GM23248 (cell line): ENCODE measurements around the gene WHRN. TPM values are rescaled to one million over a fixed set of nuclear protein-coding genes. Genes with fewer than 3 reads are reported as not detected.

Experiments used
- DNase-seq: peaks from one replicate; pipeline ENCODE4 v3.0.0-alpha.2; 2015
- H2AFZ ChIP-seq: fragments of 200-600 bp; sonication (generic); 2 replicates; pipeline ENCODE4 v1.6.1; 2016; ENCODE audit warnings: antibody characterized with exemption
- H3F3A ChIP-seq: fragments of 200-600 bp; sonication (generic); 2 replicates; pipeline ENCODE4 v1.6.1; 2016; ENCODE audit warnings: mild to moderate bottlenecking, antibody characterized with exemption, mixed run types; ENCODE audit not compliant: insufficient read depth
- H3K27ac ChIP-seq: fragments of 200-600 bp; sonication (generic); 2 replicates; pipeline ENCODE4 v1.5.1; 2016; ENCODE audit warnings: mild to moderate bottlenecking
- H3K27me3 ChIP-seq: fragments of 200-600 bp; sonication (generic); replicated peaks from 2 replicates; pipeline ENCODE4 v1.6.1; 2016; ENCODE audit warnings: mild to moderate bottlenecking; ENCODE audit not compliant: insufficient read depth
- H3K36me3 ChIP-seq: fragments of 200-600 bp; sonication (generic); 2 replicates; pipeline ENCODE4 v1.6.1; 2016; ENCODE audit warnings: low read depth, mild to moderate bottlenecking
- H3K4me1 ChIP-seq: fragments of 200-600 bp; sonication (generic); 2 replicates; pipeline ENCODE4 v1.6.1; 2016; ENCODE audit warnings: mild to moderate bottlenecking; ENCODE audit not compliant: insufficient read depth
- H3K4me2 ChIP-seq: fragments of 200-600 bp; sonication (generic); one replicate; pipeline ENCODE4 v1.6.1; 2016; ENCODE audit warnings: mild to moderate bottlenecking; ENCODE audit not compliant: unreplicated experiment
- H3K4me3 ChIP-seq: fragments of 200-600 bp; sonication (generic); 2 replicates; pipeline ENCODE4 v1.5.1; 2016; ENCODE audit warnings: mild to moderate bottlenecking
- H3K79me2 ChIP-seq: fragments of 200-600 bp; sonication (generic); 2 replicates; pipeline ENCODE4 v1.6.1; 2016; ENCODE audit warnings: mild to moderate bottlenecking; ENCODE audit not compliant: insufficient read depth
- H3K9ac ChIP-seq: fragments of 200-600 bp; sonication (generic); 2 replicates; pipeline ENCODE4 v1.6.1; 2016; ENCODE audit warnings: mild to moderate bottlenecking
- H3K9me2 ChIP-seq: fragments of 200-600 bp; sonication (generic); 2 replicates; pipeline ENCODE4 v1.6.1; 2016; ENCODE audit warnings: mixed run types, mild to moderate bottlenecking, moderate library complexity; ENCODE audit not compliant: insufficient read depth
- H3K9me3 ChIP-seq: fragments of 200-600 bp; sonication (generic); one replicate; pipeline ENCODE4 v1.6.1; 2017; ENCODE audit warnings: low read depth
- H4K20me1 ChIP-seq: fragments of 200-600 bp; sonication (generic); 2 replicates; pipeline ENCODE4 v1.6.0; 2016; ENCODE audit not compliant: insufficient read depth
- EZH2 ChIP-seq: fragments of 200-600 bp; sonication (generic); IDR thresholded peaks from 2 replicates; pipeline ENCODE4 v1.6.1; 2018; ENCODE audit warnings: antibody characterized with exemption, mild to moderate bottlenecking; ENCODE audit not compliant: insufficient read depth, poor library complexity, severe bottlenecking
- EZH2phosphoT487 ChIP-seq: fragments of 200-600 bp; sonication (generic); IDR thresholded peaks from 2 replicates; pipeline ENCODE4 v1.6.1; 2018; ENCODE audit warnings: antibody characterized with exemption, moderate library complexity, mild to moderate bottlenecking, low read depth; ENCODE audit not compliant: insufficient read depth
- WGBS, 2 experiments: methylation state at CpG; one replicate each; pipeline ENCODE4 v1.1.6; 2015 to 2017; ENCODE audit warnings: low lambda C conversion rate in 2 of 2, low coverage in 1 of 2; ENCODE audit errors: missing lambda C conversion rate in 2 of 2; 5-methylcytosine and 5-hydroxymethylcytosine counted together
- in situ Hi-C: fragments of 300-500 bp; cut with MboI; formaldehyde crosslinking; loops from 2 replicates; pipeline ENCODE4 v1.15.0; 2020
- polyA plus RNA-seq: library from polyadenylated mRNA; unstranded; fragments of >200 nt; fragmentation: Nextera tagmentation; extraction: Ambion mirVana; gene quantifications from 2 replicates; pipeline ENCODE4 v1.2.1, GENCODE V29; 2016
- total RNA-seq: library from RNA; depleted of rRNA; stranded (reverse); fragments of >200 nt; shearing (Covaris generic); gene quantifications from 2 replicates; pipeline ENCODE4 v1.2.3, GENCODE V29; 2014

Gene WHRN
- total and polyA plus RNA-seq, 2 experiments from 2014 or later = 0.76 to 1.5 TPM

DNA sequence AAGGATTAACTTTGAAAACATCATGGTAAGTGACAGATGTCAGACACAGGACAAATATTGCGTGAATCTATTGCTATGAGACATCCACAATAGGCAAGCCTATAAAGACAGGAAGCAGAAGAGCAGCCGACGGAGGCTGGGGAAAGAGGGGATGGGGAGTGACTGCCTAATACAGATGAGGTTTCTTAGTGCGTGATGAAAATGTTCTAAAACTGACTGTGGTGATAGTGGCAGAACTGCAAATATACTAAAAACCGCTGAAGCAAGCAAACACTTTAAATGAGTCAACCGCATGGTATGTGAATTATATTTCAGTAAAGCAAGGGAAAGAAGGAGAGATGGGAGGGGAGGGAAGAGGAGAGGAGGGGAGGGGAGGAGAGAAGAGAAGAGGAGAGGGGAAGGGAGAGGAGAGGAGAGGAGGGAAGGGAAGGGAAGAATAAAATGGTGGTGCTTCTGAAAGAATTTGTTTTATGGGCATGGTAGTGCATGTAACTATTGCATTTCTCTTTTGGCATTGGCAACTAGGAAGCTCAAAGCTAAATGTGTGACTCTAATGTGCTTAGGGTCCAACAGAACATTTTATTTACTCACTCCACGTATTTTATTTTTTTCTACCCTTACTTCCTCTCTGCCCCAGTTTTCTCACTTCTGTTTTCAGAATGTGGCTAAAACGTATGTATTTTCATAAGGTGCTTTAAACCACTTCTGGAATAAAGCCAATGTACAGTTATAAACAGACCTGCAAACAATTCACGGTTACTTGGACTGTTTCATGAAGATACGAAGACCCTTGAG lies 138.7 kb downstream of the WHRN start:
- Histone ChIP-seq H3K4me1 (peaks cover 38% of the 10 kb centered on the region), H3K4me2 (peak overlapping the region; percentile 23), H2AFZ (no peak overlapping the region), H3K9me3 (no peaks in the 10 kb centered on the region), H3F3A (peaks cover 38% of the 10 kb centered on the region), H3K9ac (peak overlapping the region; percentile 9; the same call in 1 of the 2 replicates), H4K20me1 (no peaks in the 10 kb centered on the region), H3K9me2 (no peaks in the 10 kb centered on the region), H3K79me2 (no peaks in the 10 kb centered on the region), H3K27me3 (no peaks in the 10 kb centered on the region), H3K4me3 (no peak overlapping the region), H3K27ac (peak overlapping the region; percentile 77), H3K36me3 (no peaks in the 10 kb centered on the region)
- TF ChIP-seq EZH2 (no peak), EZH2phosphoT487 (no peak)
- in situ Hi-C loops = no loop called here
- DNase-seq = peak; percentile 84
- WGBS, 2 experiments = 33 to 36% methylated on average over 10 of the region's 10 CpGs

DNA sequence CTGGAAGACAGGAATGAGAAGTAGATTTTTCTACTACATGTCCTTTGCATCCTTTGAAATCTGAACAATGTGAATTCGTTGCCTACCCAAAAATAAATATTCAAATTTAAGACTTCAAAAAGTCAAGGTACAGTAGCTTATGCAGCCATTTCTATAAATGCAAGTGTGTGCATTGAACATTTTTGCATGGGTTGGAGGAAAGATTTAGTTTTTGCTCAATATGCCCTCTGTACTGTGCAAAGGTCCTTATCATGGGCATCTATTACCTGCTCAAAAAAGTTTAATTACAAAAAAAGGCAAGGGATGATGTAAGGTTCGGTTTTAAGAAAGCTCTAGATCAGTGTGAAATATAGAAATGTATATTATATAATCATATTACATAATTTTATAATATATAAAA lies 140.1 kb downstream of the WHRN start:
- Histone ChIP-seq H3K36me3 (peaks cover 5% of the 10 kb centered on the region; the same call in 1 of the 2 replicates), H3K9ac (no peak overlapping the region), H3K4me1 (peaks cover 38% of the 10 kb centered on the region), H3K27me3 (no peaks in the 10 kb centered on the region), H2AFZ (no peak overlapping the region), H3K9me2 (no peaks in the 10 kb centered on the region), H3K4me2 (no peak overlapping the region), H4K20me1 (no peaks in the 10 kb centered on the region), H3K27ac (peak overlapping the region; percentile 82), H3K9me3 (no peaks in the 10 kb centered on the region), H3K79me2 (no peaks in the 10 kb centered on the region), H3F3A (peaks cover 38% of the 10 kb centered on the region), H3K4me3 (no peak overlapping the region)
- 93 to 97% methylated on average over 2 of the region's 2 CpGs for WGBS, 2 experiments
- in situ Hi-C loops = no loop called here
- TF ChIP-seq EZH2phosphoT487 = no peak
- TF ChIP-seq EZH2 = no peak
- no peak for DNase-seq

DNA sequence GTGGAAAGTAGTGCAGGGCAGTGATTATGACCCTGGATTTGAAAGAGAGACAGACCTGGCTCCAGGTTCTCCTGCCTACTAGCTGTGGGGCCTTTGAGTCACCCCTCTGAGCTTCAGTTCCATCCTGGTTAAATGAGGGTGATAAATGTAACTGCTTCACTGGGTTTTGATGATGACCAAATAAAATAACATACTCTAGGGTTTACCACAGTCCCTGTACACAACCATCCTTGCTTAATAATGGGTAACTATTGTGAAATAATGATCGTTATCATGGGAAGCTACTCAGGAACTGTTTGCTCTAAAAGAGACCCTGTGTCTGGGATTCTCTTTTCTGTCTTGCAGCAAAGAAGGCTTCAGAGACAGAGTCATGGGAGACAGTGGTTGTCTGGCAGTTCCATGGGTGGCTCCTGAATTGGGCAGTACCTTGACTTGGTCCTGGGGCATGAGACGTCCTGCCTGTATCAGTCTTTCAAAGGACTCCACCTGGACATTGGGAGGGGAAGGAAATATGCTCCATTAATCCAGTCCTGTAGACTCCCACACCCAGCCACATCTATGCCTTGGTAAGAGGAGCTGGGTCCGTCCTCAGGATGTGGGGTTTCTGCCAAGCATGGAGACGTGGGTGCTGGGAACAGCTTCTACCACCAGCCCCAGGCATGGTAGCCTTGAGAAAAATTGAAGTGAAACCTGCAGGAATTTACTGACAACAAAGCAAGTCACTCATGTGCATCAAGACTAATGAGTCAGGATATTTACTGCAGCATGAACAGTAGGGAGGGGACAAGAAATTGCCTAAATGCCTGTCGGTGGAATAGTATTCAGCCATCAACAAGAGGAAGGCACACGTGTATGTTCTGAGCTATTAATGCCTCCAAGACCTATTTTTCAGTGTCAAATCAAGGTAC lies 140.9 kb downstream of the WHRN start:
- WGBS, 2 experiments = 48 to 59% methylated on average over 6 of the region's 6 CpGs
- TF ChIP-seq EZH2phosphoT487 = 0 out of 2 replicates have a peak, but pooled peaks have one; percentile 59
- TF ChIP-seq EZH2 = no peak

DNA sequence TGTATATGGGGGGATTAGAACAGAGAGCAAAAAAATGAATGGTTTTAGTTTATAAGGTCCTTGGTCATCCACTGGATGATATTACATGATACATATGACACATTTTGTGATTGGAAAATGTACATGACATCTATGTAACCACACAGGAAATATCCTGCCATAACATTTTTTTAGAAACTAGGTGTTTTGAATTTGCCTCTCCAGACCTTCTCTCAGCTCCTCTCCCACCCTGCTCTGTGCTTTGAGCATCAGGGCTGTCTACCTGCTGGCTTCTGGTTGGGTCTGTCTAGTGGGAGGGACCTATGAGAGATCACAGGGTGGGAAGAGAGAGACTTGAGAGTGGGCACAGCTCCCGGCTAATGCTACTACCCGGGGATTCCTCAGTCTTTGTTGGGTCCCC lies 141.8 kb downstream of the WHRN start:
- Histone ChIP-seq H4K20me1 (no peaks in the 10 kb centered on the region), H3K9ac (peak overlapping the region; percentile 33; the same call in 1 of the 2 replicates), H3K79me2 (no peaks in the 10 kb centered on the region), H3F3A (peaks cover 38% of the 10 kb centered on the region), H3K27me3 (no peaks in the 10 kb centered on the region), H3K4me2 (peak overlapping the region; percentile 18), H3K9me3 (no peaks in the 10 kb centered on the region), H3K4me1 (peaks cover 38% of the 10 kb centered on the region), H3K27ac (peak overlapping the region; percentile 82), H3K9me2 (no peaks in the 10 kb centered on the region), H3K4me3 (no peak overlapping the region), H2AFZ (no peak overlapping the region), H3K36me3 (peaks cover 11% of the 10 kb centered on the region; the same call in 1 of the 2 replicates)
- DNase-seq = no peak
- TF ChIP-seq EZH2phosphoT487 (no peak), EZH2 (no peak)
- in situ Hi-C loops = no loop called here
- WGBS, 2 experiments = 75 to 82% methylated on average over 2 of the region's 2 CpGs

More for the DNA sequence above, 140.9 kb downstream of the WHRN start:
- no peaks in the 10 kb centered on the region for H3K27me3 ChIP-seq
- H3K9me3 ChIP-seq = no peaks in the 10 kb centered on the region
- H3K27ac ChIP-seq = peak overlapping the region; percentile 82
- H4K20me1 ChIP-seq = no peaks in the 10 kb centered on the region
- H3K79me2 ChIP-seq = no peaks in the 10 kb centered on the region
- H2AFZ ChIP-seq = no peak overlapping the region
- peak; percentile 89 for DNase-seq
- in situ Hi-C loops = no loop called here
- H3K9me2 ChIP-seq = no peaks in the 10 kb centered on the region
- peaks cover 38% of the 10 kb centered on the region for H3K4me1 ChIP-seq
- peaks cover 5% of the 10 kb centered on the region; the same call in 1 of the 2 replicates for H3K36me3 ChIP-seq
- H3K4me2 ChIP-seq = peak overlapping the region; percentile 18
- peak overlapping the region; percentile 49 for H3K9ac ChIP-seq
- peaks cover 38% of the 10 kb centered on the region for H3F3A ChIP-seq
- H3K4me3 ChIP-seq = no peak overlapping the region
